ENCODE data around the gene CPEB1.

- TF ChIP-seq CTCF (IDR thresholded peaks at IDR 0.05; ENCODE audit: insufficient read depth, low read depth, low read length) (no peak), EZH2 (IDR thresholded peaks at IDR 0.05; ENCODE audit: insufficient read depth, low read length) (no peak)
Measured at GRCh38 chr15:82679626-82680199, 32.5 kb upstream of the CPEB1 start.
